K562 (cell line): ENCODE data around the gene NUPR1. TPM values are rescaled to one million over a fixed set of nuclear protein-coding genes. Genes with fewer than 3 reads are reported as not detected.

Source experiments
- BCOR ChIP-seq: fragments of 450-650 bp; IDR thresholded peaks from 2 replicates; pipeline ENCODE4 v1.6.1; 2016
- CCNT2 ChIP-seq: IDR thresholded peaks from 2 replicates; pipeline ENCODE4 v1.6.1; 2011; ENCODE audit warnings: borderline replicate concordance, low read depth, mild to moderate bottlenecking, moderate library complexity, mixed read lengths, low read length; ENCODE audit not compliant: insufficient read length; ENCODE audit errors: extremely low read depth
- CREB1 ChIP-seq, 2 experiments: sonication (generic) in 1 of 2; formaldehyde crosslinking in 1 of 2; IDR thresholded peaks; 2 replicates each; pipeline versions ENCODE4 v1.6.1 to v1.8.0; 2012 to 2022; ENCODE audit warnings: inconsistent platforms in 1 of 2, mild to moderate bottlenecking in 1 of 2, missing genetic modification reagents in 1 of 2, moderate library complexity in 1 of 2
- PHF21A ChIP-seq: fragments of 450-650 bp; IDR thresholded peaks from 2 replicates; pipeline ENCODE4 v1.6.1; 2017; ENCODE audit warnings: low read depth, borderline replicate concordance
- RNF2 ChIP-seq: sonication (generic); IDR thresholded peaks from 2 replicates; pipeline ENCODE4 v1.6.1; 2016
- RUNX1 ChIP-seq: sonication (generic); IDR thresholded peaks from 2 replicates; pipeline ENCODE4 v1.6.1; 2016; ENCODE audit warnings: antibody characterized with exemption, low read depth
- TCF7L2 ChIP-seq: fragments of 150-350 bp; IDR thresholded peaks from 2 replicates; pipeline ENCODE4 v1.6.1; 2016; ENCODE audit warnings: low read depth, mild to moderate bottlenecking, low read length, moderate library complexity
- polyA plus RNA-seq, 8 experiments: library from polyadenylated mRNA; depleted of rRNA in 4 of 8; stranded (reverse) in 5 of 8; unstranded in 3 of 8; fragments of >200 nt; fragmentation: Nextera tagmentation in 2 of 8; fragmentation: Illumina TruSeq in 1 of 8; extraction: Ambion mirVana in 2 of 8; extraction: Trizol in 1 of 8; gene quantifications; 2 replicates each; pipeline versions ENCODE4 v1.2.1 to v1.2.3, GENCODE V29; 2011 to 2014; ENCODE audit warnings: inconsistent platforms in 1 of 8, missing spikeins in 1 of 8
- total RNA-seq, 7 experiments: library from RNA; depleted of rRNA in 6 of 7; stranded (reverse); fragments of >200 nt in 6 of 7; fragmentation: Illumina TruSeq in 2 of 7; extraction: Trizol in 2 of 7; gene quantifications; 2 replicates each; pipeline versions ENCODE4 v1.2.1 to v1.2.3, GENCODE V29; 2011 to 2021; ENCODE audit warnings: low replicate concordance in 1 of 7
- TF ChIP-seq, protein P1 (sequence below), 2 experiments: fragments of 450-650 bp; formaldehyde crosslinking in 1 of 2; IDR thresholded peaks; 2 replicates each; pipeline versions ENCODE4 v1.4.0 to v1.6.1; 2014 to 2020; ENCODE audit warnings: mild to moderate bottlenecking in 2 of 2, borderline replicate concordance in 1 of 2, low read depth in 1 of 2
- TF ChIP-seq, protein P2 (sequence below), 2 experiments: fragments of 450-650 bp; conservative IDR thresholded peaks; 2 replicates each; pipeline ENCODE4 v1.6.1; 2017; ENCODE audit warnings: mild to moderate bottlenecking in 2 of 2, moderate library complexity in 2 of 2
- TF ChIP-seq, protein P3 (sequence below): fragments of 250-450 bp; sonication (Bioruptor Pico); IDR thresholded peaks from 2 replicates; pipeline ENCODE4 v1.5.0; 2021
- TF ChIP-seq, protein P4 (sequence below): fragments of 200-800 bp; sonication (Bioruptor generic); IDR thresholded peaks from 2 replicates; pipeline ENCODE4 v1.6.1; 2017; ENCODE audit warnings: missing genetic modification characterization, missing compliant biosample characterization

Gene NUPR1
- total and polyA plus RNA-seq, 9 of the 15 experiments (the other 6 are each of a cell fraction or from before 2014, with no cell fraction given), result 0.07 to 1.5 (median 0.27) TPM

DNA sequence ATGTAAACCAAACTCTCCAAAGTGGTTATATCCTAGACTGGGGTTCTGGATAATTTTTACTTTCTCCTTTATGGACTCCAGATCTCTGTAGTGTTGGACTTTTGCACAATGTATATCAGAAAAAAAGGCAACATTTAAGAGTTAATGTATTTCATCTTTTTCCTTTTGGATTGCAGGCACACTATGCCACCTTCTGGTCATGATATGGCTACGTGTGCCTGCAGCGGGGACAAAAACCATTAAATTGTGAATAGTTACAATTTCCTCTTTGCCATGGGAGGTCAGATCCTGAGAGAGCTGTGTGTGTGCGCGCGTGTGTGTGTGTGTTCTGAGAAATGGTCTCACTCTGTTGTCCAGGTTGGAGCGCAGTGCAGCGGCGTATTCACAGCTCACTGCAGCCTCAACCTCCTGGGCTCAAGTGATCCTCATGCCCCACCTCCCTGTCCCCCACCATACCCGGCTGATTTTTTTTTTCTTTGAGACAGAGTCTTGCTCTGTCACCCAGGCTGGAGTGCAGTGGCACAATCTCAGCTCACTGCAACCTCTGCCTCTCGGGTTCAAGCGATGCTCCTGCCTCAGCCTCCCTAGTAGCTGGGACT is 10.6 kb upstream of the NUPR1 start (continued):
- TF ChIP-seq, protein P1, sequence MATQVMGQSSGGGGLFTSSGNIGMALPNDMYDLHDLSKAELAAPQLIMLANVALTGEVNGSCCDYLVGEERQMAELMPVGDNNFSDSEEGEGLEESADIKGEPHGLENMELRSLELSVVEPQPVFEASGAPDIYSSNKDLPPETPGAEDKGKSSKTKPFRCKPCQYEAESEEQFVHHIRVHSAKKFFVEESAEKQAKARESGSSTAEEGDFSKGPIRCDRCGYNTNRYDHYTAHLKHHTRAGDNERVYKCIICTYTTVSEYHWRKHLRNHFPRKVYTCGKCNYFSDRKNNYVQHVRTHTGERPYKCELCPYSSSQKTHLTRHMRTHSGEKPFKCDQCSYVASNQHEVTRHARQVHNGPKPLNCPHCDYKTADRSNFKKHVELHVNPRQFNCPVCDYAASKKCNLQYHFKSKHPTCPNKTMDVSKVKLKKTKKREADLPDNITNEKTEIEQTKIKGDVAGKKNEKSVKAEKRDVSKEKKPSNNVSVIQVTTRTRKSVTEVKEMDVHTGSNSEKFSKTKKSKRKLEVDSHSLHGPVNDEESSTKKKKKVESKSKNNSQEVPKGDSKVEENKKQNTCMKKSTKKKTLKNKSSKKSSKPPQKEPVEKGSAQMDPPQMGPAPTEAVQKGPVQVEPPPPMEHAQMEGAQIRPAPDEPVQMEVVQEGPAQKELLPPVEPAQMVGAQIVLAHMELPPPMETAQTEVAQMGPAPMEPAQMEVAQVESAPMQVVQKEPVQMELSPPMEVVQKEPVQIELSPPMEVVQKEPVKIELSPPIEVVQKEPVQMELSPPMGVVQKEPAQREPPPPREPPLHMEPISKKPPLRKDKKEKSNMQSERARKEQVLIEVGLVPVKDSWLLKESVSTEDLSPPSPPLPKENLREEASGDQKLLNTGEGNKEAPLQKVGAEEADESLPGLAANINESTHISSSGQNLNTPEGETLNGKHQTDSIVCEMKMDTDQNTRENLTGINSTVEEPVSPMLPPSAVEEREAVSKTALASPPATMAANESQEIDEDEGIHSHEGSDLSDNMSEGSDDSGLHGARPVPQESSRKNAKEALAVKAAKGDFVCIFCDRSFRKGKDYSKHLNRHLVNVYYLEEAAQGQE (IDR thresholded peaks at IDR 0.05; ENCODE audit: borderline replicate concordance), result peak; percentile 81; the same call in 1 of the 2 replicates
- TF ChIP-seq, protein P1 (CRISPR knock-in tag; IDR thresholded peaks at IDR 0.05; ENCODE audit: low read depth), result no peak
- TF ChIP-seq RNF2 (no peak), RUNX1 (no peak), CREB1 (IDR thresholded peaks at IDR 0.05) (no peak), CREB1 (CRISPR knock-in tag; IDR thresholded peaks at IDR 0.05) (no peak), BCOR (no peak), TCF7L2 (no peak), PHF21A (no peak), CCNT2 (no peak)
- TF ChIP-seq, protein P2, sequence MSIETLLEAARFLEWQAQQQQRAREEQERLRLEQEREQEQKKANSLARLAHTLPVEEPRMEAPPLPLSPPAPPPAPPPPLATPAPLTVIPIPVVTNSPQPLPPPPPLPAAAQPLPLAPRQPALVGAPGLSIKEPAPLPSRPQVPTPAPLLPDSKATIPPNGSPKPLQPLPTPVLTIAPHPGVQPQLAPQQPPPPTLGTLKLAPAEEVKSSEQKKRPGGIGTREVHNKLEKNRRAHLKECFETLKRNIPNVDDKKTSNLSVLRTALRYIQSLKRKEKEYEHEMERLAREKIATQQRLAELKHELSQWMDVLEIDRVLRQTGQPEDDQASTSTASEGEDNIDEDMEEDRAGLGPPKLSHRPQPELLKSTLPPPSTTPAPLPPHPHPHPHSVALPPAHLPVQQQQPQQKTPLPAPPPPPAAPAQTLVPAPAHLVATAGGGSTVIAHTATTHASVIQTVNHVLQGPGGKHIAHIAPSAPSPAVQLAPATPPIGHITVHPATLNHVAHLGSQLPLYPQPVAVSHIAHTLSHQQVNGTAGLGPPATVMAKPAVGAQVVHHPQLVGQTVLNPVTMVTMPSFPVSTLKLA (conservative IDR thresholded peaks at IDR 0.05), result no peak
- TF ChIP-seq, protein P3, sequence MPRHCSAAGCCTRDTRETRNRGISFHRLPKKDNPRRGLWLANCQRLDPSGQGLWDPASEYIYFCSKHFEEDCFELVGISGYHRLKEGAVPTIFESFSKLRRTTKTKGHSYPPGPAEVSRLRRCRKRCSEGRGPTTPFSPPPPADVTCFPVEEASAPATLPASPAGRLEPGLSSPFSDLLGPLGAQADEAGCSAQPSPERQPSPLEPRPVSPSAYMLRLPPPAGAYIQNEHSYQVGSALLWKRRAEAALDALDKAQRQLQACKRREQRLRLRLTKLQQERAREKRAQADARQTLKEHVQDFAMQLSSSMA (CRISPR knock-in tag), result no peak
- TF ChIP-seq, protein P4, sequence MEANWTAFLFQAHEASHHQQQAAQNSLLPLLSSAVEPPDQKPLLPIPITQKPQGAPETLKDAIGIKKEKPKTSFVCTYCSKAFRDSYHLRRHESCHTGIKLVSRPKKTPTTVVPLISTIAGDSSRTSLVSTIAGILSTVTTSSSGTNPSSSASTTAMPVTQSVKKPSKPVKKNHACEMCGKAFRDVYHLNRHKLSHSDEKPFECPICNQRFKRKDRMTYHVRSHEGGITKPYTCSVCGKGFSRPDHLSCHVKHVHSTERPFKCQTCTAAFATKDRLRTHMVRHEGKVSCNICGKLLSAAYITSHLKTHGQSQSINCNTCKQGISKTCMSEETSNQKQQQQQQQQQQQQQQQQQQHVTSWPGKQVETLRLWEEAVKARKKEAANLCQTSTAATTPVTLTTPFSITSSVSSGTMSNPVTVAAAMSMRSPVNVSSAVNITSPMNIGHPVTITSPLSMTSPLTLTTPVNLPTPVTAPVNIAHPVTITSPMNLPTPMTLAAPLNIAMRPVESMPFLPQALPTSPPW (CRISPR knock-in tag), result peak; percentile 25; the same call in 1 of the 2 replicates
